GM10847 (cell line): ENCODE results near the gene TF.

ENCODE experiments used
- POLR2A ChIP-seq: IDR thresholded peaks from 2 replicates; pipeline ENCODE4 v1.6.1; 2011; ENCODE audit not compliant: insufficient read length; ENCODE audit errors: extremely low read depth

Gene TF

GRCh38 chr3:133831966-133832801 lies 86.0 kb downstream of the TF start:
- TF ChIP-seq POLR2A: no peak

DNA sequence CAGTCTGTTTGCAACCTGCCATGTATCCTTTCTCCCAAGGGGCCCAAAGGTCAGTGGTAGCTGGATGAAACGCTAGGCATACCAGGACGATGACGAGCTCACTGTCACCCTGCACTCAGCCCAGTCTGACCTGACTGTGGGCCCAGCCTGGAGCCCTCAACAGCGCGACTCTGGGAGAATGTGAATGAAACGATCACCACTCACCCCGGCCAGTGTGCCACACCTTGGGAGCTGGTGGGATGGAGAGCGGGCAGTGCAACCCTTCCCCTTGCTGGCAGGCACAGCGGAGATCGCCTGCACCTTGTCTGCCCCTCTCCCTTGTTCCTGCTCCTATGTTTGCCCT lies 86.6 kb downstream of the TF start:
- no peak for TF ChIP-seq POLR2A

- TF ChIP-seq POLR2A: no peak
These were observed 87.1 kb downstream of the TF start for GRCh38 chr3:133833267-133833666.

- no peak for TF ChIP-seq POLR2A
These were observed 87.9 kb downstream of the TF start for GRCh38 chr3:133833880-133834620.

GRCh38 chr3:133834621-133835417 lies 88.6 kb downstream of the TF start:
- TF ChIP-seq POLR2A: no peak

- no peak for TF ChIP-seq POLR2A
These were observed 89.2 kb downstream of the TF start for GRCh38 chr3:133835418-133835743.

GRCh38 chr3:133835961-133836360 lies 89.8 kb downstream of the TF start:
- no peak for TF ChIP-seq POLR2A

DNA sequence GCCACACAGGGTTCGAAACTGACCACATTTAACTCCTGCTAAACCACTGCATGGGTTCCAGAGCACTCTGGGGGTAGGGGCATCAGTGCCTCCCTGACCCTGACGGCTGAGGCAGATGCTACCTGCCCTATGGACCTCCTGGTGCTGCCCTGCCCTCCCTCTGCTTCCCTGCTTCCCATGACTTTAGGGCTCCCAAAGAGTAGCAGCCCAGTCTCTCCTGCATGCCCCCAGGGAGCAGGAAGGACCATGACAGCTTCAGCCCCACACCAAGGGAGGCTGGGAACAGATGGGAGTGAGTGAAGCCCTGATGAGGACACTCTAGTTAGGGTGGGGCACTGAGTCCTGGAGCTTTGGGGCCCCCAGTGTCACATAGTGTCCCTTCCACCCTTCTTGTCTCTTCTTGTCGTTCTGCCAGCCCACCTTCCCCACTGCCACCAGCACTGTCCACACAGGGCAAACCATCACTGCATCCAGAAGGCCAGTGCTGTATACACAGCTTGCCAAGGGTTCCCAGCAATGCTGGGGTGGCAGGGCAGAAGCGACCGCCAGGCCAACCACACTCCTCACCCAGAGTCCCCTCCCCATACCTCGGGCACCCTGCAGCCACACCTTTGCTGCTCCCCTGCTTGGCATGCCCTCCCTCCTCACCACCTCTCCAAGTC lies 90.4 kb downstream of the TF start:
- TF ChIP-seq POLR2A: no peak

DNA sequence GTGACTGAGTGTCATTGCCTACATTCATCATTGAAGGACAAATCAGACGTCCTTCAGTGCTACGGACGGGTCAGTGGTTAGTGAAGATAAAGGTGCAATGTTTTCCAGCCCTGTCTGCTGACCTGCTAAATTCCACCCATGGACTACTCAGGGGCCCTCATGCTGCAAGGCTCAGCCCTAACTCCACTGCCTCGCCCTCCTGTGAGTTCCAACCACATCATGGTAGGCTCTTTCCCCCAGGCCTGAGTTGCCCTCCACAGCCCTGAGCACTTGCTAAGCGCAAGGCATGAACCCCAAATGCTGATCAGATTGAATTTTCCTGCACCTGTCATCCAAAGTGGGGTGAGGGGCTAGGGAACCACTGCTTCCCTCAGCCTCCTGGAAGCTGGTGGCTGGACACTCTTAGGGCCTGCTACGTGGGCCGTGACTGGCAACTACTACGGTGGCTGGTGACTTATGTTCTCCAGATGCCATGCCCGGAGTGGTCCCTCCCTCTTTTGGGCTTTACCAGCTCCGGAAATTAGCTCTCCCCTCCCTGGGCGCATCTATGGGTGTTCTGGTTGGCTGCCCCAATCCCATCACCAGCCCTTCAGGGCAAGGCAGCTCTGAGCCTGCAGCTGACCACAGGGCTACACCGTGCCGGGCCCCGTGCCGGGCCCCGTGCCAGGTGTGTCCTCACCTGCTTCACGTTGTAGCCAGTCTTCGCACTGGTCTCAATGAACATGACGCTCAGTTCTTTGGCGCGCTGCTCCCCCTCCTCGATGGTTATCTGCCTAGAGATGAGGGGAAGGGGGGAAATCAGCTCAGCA lies 91.5 kb downstream of the TF start:
- no peak for TF ChIP-seq POLR2A

DNA sequence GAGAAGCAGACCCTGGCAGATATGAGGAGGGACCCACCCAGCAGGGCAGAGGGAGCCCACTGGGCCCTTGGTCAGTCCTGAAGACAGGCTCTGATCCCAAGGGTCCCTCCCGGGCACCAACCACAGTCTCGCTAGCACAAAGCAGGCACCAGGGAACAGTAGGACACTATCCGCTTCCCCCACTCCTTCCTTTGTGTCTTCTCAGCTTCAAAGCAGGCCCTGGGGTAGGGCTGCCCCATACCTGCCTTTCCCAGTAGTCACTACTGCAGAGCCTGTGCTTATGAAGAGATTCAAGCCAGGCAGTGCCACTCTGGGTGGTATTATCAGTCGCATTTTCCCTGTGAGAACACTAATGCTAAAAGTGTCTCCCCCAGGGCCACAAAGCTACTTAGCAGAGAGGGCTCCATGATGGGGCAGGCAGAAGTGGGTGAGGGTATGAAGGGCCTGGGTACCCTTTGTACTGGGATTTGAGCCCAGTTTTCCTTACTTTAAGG lies 92.2 kb downstream of the TF start:
- TF ChIP-seq POLR2A: no peak

DNA sequence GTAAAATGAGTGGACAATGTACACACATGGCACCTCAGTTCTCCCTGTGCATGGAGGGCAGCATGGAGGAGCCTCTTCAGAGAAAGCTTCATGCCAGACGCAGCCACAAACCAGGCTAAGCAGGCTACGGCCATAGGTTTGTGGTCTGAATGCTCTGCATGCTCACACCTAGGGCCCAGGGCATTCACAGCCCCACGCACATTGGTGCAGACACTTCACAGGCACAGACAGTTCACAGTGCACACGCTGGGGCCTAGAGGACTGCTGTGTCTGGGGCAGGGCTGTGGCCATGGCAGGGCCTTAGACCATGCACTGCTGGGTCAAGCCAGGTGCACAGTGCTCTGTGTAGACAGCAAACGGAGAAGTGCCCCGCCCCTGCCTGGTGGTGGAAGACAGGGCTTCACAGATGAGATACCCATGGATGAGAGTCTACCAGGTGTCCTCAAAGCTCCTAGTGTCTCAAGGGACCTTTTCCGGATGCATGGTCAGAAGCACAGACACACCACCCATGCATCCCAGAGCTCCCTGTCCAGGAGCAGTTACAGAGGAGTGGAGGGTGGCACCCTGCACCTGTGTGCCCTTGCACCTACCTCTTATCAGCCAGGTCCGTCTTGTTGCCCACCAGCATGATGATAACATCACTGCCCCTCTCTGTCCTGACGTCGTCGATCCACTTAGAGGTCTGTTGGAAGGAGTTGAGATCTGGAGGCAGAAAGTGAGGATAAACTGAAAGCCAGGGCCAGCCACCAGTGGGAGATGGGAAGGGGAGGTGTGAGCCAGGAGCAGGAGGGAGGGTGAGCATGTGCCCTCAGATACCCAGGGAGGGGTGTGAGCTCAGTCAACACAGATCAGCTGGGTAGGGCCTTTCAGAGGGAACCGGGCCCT lies 93.0 kb downstream of the TF start:
- no peak for TF ChIP-seq POLR2A

- TF ChIP-seq POLR2A: no peak
These were observed 94.0 kb downstream of the TF start for GRCh38 chr3:133840055-133840737.

GRCh38 chr3:133840767-133841166 lies 94.6 kb downstream of the TF start:
- TF ChIP-seq POLR2A: no peak
